Renal cortical epithelial cell (primary cell): ENCODE measurements around the gene COL6A2. TPM values are rescaled to one million over a fixed set of nuclear protein-coding genes. Genes with fewer than 3 reads are reported as not detected.
A peak's percentile ranks its signal among the peaks of the same experiment; 100 is the strongest.

ENCODE experiments used
- DNase-seq: peaks from one replicate; pipeline ENCODE4 v3.0.0-alpha.2; 2011; ENCODE audit warnings: low read depth
- total RNA-seq: library from RNA; depleted of rRNA; stranded (reverse); fragments of >200 nt; gene quantifications from 2 replicates; pipeline ENCODE4 v1.2.3, GENCODE V29; 2014

COL6A2 gene
- total RNA-seq, 1 donor from 2014 or later: 60.7 TPM

DNA sequence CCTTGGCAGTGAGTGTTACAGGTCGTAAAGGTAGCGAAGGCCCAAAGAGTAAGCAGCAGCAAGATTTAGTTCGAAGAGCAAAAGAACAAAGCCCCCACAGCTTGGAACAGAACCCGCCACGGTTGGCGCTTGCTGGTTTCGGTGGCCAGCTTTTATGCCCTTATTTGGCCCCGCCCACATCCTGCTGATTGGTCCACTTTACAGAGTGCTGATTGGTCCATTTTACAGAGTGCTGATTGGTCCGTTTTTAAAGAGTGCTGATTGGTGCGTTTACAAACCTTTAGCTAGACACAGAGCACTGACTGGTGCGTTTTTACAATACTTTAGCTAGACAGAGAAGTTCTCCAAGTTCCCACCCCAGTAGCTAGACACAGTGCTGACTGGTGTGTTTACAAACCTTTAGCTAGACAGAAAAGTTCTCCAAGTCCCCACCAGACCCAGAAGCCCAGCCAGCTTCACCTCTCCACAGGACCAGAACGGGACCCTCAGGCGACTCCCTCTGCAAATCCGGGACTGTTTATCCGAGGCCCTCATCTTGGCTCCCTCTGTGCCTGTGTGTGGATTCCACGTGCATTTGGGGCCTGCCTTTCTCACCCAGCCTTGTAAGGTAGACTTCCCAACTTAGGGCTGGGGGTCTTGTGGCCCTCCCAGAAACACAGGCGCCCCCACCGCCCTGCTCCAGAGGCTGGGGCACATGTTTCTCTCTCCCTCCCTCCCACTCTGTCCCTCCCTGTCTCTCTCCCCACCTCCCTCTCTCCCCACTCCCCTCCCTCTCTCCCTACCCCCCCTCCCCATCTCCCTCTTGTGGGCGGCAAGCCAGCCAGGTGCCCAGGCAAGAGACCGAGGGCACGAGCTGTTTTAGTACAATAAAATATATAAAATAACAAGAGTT lies 44.9 kb downstream of the COL6A2 start:
- no peak for DNase-seq

DNA sequence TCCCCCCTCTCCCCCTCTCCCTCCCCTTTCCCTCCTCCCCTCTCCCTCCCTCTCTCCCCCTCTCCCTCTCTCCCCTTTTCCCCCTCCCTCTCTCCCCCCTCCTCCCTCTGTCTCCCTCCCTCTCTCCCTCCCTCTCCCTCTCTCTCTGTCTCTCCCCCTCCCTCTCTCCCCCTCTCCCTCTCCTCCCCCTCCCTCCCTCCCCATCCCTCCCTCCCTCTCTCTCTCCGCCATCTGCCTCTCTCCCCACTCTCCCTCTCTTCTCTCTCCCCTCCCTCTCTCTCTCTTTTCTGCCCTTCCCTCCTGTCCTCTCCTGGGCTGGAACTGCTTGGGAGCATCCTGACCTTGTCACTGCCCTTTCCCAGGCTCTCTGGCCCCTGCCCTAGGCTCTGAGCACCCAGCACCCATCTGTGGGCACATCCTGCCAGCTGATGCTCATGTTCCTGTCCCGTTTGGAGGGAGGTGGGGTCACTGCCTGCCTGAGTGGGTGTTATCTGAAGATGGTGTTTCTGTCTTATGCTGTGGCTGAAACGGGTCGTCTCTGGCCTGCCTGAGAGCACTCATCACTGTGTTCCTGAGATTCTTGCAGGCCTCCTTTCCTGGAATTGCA lies 46.7 kb downstream of the COL6A2 start:
- no peak for DNase-seq

- DNase-seq: no peak
Observed at GRCh38 chr21:46145159-46145839, 47.4 kb downstream of the COL6A2 start.

DNA sequence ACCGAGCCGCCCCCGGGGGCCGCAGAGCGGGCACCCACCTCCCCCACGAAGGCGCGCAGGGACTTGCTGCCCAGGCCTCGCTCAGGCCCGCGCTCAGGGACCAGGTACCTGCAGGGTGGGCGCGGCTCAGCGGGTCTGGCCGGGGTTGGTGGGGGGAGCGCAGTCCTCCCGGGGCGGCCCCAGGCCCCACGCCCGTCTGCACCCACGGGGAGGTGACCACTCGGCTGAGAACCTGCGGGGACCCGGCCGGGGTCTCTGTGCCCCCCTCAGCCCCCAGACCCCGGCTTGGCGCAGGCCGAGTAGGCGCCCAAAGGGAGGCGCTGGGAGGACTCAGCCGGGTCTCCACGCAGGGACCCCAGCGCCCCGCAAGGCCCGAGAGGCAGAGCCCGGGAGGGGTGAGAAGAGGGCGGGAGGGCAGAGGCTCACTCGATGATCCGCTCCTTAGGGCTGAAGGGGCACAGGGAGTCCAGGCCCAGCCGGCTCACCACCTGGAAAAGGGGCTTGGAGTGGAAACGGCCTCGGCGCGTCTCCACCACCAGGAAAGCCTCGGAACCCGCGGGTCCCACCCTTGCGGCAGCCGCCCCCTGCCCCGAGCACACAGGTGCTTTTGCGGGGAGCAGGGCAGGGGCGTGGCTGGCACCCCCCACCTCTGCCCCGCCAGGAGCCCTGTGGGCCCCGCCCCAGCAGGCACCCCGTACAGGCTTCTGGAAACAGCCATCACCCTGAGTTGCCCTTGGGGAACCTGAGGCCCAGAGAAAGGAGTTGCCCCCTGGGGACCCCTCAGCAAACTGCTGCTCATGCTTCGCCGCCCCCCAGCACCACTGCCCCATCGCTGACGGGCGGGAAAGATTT lies 48.2 kb downstream of the COL6A2 start:
- no peak for DNase-seq

DNA sequence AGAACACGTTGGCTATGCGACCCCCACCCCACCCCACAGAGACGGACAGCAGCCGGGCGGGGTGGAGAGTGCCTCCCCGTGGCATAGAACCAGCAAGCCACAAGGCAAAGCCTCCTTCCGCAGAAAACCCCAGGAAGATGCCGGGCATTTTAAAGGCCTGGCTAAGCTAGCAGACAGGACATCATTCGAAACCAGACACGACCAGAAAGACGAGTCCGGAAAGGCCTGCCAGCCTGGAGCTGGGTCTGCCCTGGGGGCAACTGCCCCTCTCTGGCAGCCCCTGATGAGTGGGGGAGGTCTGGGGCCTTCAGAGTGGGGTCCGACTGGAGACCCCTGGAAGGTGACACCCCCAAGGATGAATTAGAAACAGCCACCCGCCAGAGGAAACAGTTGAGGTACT lies 48.9 kb downstream of the COL6A2 start:
- no peak for DNase-seq

- DNase-seq: peak; percentile 21
Observed at GRCh38 chr21:46147429-46147828, 49.5 kb downstream of the COL6A2 start.

GRCh38 chr21:46148106-46148505 lies 50.2 kb downstream of the COL6A2 start:
- no peak for DNase-seq

GRCh38 chr21:46149205-46149901 lies 51.4 kb downstream of the COL6A2 start:
- DNase-seq: no peak

- no peak for DNase-seq
Observed at GRCh38 chr21:46150073-46150472, 52.2 kb downstream of the COL6A2 start.

GRCh38 chr21:46150491-46151121 lies 52.7 kb downstream of the COL6A2 start:
- DNase-seq: no peak

- DNase-seq: no peak
Observed at GRCh38 chr21:46151261-46151988, 53.5 kb downstream of the COL6A2 start.

GRCh38 chr21:46151989-46152926 lies 54.3 kb downstream of the COL6A2 start:
- DNase-seq: no peak

GRCh38 chr21:46152927-46153246 lies 55.0 kb downstream of the COL6A2 start:
- no peak for DNase-seq

- DNase-seq: no peak
Observed at GRCh38 chr21:46153247-46154154, 55.6 kb downstream of the COL6A2 start.

DNA sequence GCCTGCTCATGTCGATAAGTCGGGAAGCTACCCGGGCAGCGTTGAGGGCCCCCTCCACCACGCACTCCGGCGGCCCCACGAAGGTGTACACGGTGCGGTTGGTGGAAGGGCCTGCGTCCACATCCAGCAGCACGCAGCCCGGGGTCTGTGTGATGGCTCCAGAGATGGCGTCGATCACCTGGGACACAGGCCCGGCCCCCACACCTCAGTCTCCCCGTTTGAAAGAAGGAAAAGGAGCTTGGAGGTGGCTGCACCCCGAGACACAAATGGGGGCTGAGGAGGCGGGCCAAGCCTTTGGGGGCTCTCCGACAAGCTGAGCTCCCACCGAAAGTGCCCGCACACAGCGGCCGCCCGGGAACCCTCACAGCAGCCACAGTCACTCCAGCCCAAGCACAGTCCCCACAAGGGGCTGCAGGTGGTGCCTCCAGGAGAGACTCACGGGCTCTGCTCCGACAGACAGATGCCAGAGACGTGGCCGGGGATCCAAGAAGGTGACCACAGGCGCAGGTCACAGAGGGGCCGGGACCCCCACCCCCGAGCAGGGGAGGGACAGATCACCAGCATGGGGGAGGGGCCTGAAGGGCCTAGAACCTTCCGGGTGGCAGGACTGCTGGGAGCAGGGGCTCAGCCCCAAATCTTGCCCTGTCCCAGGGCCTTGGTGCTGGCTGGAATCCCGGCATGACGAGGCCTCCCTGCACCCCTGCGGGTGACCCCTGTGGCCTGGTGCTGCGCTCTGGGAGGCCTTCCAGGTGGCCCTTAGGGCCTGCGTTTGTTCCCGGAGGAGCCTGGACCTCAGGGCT lies 56.4 kb downstream of the COL6A2 start:
- no peak for DNase-seq

GRCh38 chr21:46154955-46155513 lies 57.1 kb downstream of the COL6A2 start:
- no peak for DNase-seq
